Fibroblast of skin of right biceps (primary cell): ENCODE data around the gene POLD3.
"Not testable (repeated sequence)": the region's sequence is repeated elsewhere in the genome, so short reads cannot be mapped to it uniquely, and the experiment has no call there.

Experiments used
- DNase-seq: peaks from one replicate; pipeline ENCODE4 v3.0.0-alpha.2; 2013

POLD3 gene

DNA sequence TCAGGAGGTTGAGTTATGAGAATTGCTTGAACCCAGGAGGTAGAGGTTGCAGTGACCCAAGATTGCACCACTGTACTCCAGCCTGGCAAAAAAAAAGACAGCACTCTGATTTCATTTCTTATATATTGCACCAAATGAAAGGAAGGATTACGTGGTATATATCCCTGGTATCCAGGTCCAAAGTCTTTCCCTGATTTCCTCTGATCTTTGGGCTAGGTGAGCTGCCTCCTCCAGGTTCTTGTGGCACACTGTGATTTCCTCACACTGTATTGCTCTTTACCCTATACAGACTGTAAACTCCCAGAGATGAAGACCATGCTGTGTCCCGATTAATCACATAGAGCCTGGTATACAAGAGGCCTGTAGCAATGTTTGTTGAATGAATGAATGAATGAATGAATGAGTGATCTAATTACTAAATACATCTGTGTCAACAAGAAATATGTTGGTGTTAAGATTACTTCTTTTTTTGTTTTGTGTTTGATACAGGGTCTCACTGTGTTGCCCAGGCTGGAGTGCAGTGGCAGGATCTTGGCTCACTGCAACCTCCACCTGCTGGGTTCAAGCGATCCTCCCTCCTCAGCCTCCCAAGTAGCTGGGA lies 9.3 kb upstream of the POLD3 start:
- no peak for DNase-seq

- DNase-seq = not testable (repeated sequence)
These were observed 1.9 kb upstream of the POLD3 start for GRCh38 chr11:74590492-74590891.

DNA sequence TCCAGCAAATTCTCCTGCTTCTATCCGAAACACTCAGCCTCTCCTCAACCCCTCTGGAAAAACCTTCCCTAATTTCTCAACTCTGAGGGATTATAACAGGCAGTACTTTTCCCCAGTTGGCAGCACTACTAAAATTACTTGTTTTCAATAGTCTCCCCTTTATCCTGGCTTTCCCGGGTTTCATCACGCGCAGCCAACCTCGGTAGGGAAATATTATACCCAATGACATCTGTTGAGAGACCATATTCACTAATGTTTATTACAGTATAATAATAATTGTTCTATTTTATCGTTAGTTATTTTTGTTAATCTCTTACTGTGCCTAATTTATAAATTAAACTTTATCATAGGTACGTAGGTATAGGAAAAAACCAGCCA lies 330 bp upstream of the POLD3 start:
- DNase-seq = no peak

- DNase-seq = no peak
These were observed 1.1 kb downstream of the POLD3 start for GRCh38 chr11:74593463-74593862.

DNA sequence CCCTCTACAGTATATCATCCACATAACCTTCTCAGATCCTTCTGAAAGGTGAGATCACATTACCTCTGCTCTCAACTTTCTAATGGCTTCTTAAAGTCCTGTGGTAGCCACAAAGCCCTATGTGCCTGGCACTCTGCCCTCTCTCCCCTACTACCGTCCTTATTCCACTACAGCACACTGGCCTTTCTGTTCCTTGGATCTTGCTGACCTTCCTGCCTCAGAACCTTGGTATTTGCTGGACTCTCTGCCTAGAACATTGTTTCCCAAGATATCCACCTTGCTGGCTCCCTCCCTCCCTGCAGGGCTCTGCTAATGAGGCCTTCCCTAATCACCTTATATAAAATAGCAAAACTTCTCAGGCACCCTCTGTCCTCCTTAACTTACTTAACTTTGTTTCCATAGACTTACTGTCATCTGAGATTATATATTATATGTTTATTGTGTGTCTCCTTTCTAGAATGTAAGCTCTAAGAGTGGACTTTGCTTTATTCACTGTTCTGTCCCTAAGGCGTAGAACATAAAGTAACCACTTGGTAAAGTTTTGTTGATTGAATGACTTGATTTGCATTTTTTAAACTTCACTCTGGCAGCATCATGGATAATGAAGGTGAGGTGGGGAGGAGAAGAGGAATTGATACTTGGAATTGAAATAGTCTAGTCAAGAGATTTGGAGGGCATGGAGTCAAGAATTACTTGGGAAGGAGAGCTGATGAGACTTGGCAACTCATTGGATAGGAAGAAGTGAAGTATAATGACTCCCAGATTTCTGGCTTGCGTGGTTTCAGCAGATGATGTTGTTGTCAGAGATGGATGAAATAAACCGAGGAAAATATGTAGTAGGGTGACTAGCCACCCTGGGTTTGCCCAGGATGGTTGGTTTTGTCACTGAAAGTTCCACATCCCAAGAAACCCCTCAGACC lies 10.5 kb downstream of the POLD3 start:
- DNase-seq = no peak

- DNase-seq = no peak
These were observed 11.5 kb downstream of the POLD3 start for GRCh38 chr11:74603845-74604244.

GRCh38 chr11:74604311-74604710 lies 11.9 kb downstream of the POLD3 start:
- no peak for DNase-seq

- DNase-seq = no peak
These were observed 13.0 kb downstream of the POLD3 start for GRCh38 chr11:74605403-74605802.

DNA sequence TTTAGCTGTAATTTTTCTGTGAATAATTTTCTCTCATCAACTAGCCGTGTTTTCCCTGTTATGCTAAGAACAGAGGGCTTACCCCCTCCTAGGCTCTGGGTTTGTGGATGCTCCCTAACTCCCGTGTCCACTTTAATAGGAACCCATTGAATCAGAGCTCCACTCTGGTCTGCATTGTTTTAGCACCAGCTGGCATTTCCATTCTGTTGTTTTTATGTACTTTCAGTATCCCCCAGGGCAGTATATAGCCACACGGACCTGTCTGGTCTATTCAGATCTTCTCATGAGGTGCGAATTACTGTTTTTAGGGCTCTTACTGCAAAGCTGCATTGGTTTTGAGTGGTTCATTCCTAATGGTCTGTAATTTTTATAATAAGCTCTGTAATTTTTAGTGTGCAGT lies 16.0 kb downstream of the POLD3 start:
- no peak for DNase-seq

DNA sequence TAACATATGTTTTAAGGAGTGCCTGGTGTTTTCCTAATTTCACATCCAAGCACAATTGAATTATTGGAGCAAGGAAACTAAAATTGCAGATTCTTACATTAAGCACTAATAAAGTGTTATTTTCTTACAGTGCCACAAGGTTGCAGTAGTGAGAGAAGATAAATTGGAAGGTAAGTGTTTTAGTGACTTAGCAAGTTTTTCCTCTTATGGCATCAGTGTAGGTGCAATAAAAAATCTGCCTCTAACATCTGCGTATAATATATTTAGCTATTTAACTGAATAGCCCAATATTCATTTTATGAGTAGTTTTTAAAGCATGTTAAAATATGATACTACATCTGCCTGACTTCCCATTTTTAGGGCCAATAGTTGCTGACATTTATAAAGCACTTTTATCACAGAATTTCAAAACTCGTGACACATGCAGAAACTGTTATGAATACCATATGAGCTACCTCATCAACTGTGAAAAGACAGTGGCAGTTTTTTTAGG lies 19.0 kb downstream of the POLD3 start:
- DNase-seq = peak; percentile 69

DNA sequence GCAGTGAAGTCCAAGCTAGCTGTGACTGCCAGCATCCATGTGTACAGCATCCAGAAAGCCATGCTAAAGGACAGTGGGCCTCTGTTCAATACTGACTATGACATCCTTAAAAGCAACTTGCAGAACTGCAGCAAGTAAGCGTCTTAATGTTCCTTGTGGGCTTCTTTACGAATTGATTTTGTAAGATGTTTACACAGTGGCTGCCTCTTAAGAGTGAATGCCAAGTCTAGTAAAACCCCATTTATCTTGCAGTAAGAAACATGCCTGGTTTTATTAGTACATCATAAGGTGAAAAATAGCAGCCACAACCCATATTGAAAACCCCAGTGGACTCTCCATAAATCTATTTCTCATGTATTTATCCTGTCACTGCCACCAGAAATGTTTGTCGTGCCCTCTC lies 20.5 kb downstream of the POLD3 start:
- DNase-seq = no peak

DNA sequence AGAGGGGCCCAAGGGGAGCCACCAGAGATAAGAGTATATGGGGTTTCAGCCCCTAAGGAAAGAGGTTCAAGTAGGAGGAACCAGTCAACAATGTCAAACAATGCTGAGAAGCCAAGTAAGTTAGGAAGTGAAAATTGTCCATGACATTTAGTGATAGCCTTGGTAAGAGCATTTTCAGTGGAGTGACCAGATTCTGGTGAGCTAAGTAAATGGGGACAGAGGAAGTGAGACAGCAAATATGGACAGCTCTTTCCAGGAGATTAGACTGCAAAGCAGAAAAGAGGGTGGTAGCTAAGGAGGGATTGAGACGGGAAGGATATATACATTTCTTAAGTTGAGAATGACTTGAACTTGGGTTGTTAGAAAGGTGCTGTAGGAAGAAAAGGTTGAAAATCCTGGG lies 22.9 kb downstream of the POLD3 start:
- DNase-seq = no peak

DNA sequence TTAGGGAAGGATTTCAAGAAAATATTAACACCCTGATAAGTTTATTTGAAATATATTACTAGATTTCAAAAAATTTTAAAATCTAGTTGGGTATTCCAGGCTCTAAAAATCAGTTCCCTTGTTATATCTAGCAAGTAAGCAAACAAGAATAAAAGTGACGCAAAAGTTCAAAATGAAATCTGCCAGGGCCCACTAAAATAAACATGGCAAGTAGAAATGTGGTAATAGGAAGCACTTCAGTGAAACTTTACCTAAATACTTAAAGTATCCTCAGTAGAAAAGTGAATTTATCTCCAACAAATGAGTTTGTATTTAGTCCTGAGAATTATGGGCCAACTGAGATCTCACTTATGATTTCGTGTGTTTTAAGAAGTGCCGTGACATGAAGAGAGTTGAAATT lies 23.6 kb downstream of the POLD3 start:
- no peak for DNase-seq

DNA sequence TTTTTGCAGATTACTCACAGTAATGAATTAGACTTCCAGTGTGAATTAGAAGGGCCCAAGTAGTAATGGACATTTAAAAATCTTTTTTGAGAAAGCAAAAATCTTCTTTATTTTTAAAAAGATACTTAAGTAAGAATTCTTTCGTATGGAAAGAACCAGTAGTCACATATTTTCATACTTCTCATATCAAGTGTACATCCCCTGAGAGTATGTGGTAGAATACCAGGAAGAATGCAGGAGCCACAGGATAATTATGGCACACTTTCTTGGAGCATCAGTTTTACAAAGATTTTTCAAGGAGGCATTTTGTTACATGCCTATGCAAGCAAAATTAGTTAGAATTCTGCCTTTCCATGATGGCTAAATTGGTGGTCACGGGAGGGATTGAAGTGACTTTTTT lies 28.1 kb downstream of the POLD3 start:
- peak; percentile 61 for DNase-seq

DNA sequence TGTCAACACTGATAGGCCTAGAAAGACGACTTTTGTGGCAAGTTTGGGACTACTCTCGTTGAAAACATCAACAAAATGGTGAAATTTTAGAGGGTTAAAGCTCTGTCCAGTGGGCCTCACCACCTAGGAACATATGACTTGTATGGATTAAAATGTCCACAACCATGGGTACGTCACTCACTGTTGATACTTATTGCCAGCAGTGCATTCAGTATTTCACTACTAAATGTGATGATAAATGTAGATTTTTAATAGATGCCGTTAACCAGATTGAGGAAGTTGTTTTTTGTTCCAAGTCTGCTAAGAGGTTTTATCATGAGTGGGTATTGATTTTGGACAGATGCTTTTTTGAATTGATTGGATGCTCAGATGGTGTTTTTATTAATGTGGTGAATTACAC lies 33.7 kb downstream of the POLD3 start:
- DNase-seq = no peak

DNA sequence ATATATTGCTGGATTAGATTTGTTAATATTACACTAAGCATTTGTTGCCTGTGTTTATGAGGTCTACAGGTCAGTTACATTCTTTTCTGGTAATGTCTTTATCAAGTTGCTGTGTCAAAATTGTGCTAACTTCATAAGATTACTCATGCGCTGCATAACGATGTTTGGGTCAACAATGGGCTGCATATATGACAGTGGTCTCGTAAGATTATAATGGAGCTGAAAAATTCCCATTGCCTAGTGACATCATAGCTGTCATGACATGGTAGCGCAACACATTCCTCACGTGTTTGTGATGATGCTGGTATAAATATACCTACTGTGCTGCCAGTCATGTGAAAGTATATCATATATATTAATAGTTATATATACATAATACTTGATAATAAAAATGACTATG lies 34.2 kb downstream of the POLD3 start:
- DNase-seq = no peak

DNA sequence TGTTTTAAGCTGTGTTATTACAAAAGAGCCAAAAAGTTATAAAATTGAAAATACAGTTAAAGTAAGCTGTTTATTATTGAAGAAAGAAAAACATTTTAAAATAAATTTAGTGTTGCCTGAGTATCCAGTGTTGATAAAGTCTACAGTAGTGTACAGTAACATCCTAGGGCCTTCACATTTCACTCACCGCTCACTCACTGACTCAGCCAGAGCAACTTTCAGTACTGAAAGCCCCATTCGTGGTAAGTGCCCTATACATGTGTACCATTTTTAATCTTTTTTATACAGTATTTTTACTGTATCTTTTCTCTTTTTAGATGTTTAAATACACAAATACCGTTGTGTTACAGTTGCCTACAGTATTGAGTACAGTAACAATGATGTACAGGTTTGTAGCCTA lies 35.0 kb downstream of the POLD3 start:
- DNase-seq = no peak

- no peak for DNase-seq
These were observed 37.7 kb downstream of the POLD3 start for GRCh38 chr11:74630043-74630442.

- no peak for DNase-seq
These were observed 41.3 kb downstream of the POLD3 start for GRCh38 chr11:74633406-74634393.

DNA sequence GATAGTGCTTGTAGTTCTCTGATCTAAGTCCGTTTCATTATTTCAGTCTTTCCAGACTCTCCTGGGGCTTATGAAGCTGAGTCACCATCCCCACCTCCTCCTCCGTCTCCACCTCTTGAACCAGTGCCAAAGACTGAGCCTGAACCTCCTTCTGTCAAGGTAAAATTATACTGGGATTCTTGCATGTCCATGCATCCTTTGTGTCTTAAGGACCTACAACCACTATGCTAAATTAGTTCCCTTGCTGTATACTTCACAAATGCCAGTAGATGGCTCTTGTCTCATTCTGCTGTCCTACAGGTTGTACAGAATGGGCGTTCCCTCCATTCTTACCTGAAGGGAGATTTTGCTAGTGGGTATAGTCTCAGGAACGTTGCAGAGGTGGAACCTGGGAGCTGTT lies 42.2 kb downstream of the POLD3 start:
- peak; percentile 70 for DNase-seq

DNA sequence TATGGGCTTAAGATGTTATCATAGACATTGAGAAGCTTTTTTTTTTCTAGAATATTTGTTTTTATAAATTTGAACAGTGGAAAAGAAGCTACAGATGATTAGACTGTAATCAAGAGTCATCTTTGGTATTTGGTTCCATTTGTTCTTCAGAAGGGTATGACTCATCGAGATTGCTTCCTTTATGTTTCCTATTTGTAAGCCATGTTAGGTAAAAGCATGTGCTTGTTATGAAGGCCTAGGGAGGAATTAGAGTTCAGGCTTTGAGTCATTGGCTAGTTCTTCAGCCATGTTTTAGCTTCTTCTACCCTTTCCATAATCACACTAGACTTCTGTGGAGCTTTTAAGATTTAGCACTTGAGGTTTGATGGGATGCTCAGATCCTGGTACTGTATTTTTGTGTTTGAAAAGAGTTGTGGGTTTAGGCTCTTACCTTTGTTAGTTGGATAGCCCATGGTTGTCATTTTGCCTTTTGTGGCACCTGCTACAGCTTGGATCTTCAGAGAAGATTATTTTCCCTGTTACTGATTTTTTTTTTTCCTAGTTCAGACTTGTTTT lies 44.3 kb downstream of the POLD3 start:
- DNase-seq = peak; percentile 87

DNA sequence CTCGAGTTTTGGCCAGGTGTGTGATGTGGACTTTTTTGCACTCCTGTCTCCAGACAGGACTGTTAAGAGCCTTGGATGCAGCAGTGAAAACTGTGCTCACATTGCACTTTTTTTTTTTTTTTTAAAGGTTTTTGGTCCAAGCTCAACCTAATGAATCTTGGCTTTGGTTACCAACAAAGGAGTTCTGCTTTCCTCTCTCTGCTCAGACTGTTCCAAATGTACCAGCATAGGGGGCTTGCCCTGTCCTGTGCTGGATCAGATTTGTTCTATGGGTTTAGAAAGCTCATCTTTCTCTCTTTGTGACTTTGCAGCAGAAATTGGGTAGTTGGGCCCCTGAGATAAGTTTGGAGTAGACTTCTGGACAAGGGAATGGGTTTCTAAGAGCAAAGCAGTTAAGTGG lies 45.3 kb downstream of the POLD3 start:
- no peak for DNase-seq

DNA sequence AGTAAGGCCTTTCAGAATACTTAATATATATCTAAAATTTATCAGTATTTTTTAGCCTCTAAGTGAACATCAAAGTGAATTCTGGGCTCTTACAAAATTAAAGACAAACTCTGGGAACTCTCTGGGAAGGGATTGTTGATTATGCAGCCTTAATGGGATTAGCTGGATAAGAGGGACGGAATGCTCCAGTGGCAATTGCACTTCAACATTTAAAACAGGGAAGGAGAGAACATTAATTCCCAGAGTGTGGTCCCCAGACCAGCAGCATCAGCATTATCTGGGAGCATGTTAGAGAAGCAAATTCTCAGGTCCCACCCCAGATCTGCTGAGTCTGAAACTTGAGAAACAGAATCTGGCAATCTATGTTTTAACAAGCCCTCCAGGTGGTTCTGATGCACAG lies 46.5 kb downstream of the POLD3 start:
- no peak for DNase-seq
